DMS79 (cell line): ENCODE data around the gene APOBR.
"Not testable (repeated sequence)": the region's sequence is repeated elsewhere in the genome, so short reads cannot be mapped to it uniquely, and the experiment has no call there.

Source experiments
- DNase-seq: peaks from one replicate; lab custom pipeline; 2025; lab: John Stamatoyannopoulos, UW

APOBR gene, protein sequence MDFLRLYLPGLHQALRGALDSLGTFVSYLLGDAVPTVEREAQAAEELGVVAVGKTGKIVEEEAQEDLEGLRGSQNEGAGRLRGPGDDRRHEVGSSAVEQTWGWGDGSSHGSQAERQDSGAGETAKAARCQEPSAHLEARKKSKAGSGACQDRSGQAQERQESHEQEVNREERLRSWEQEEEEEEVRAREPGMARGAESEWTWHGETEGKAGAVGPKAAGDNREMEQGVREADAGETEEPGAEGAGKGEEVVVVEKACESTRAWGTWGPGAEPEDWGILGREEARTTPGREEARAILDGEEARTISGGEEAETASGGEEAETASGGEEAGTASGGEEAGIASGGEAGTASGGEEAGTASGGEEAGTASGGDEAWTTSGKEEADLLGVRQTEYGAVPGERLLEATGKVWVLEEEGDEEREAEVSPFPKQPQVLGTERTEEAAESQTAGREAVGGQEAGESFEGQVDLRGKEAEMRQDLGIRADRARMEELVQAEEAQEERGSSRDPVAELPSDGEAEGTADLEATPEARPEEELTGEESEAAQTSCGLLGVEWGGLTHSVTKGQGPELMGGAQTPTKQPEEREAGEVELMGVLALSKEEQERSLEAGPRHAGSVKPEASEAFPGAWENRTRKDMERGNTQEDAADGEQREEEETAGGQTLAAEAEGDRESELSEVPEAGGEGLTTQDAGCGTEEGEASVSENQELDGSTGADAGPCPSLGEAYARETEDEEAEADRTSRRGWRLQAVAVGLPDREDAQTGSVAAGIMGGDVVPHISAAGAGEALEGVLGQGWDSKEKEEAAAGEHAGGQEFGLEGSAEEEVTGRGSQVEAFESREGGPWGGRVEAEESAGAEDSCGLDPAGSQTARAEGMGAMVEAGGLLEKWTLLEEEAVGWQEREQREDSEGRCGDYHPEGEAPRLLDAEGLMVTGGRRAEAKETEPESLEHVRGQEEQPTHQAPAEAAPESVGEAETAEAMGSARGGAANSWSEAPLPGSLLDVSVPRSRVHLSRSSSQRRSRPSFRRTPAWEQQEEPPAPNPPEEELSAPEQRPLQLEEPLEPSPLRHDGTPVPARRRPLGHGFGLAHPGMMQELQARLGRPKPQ

DNA sequence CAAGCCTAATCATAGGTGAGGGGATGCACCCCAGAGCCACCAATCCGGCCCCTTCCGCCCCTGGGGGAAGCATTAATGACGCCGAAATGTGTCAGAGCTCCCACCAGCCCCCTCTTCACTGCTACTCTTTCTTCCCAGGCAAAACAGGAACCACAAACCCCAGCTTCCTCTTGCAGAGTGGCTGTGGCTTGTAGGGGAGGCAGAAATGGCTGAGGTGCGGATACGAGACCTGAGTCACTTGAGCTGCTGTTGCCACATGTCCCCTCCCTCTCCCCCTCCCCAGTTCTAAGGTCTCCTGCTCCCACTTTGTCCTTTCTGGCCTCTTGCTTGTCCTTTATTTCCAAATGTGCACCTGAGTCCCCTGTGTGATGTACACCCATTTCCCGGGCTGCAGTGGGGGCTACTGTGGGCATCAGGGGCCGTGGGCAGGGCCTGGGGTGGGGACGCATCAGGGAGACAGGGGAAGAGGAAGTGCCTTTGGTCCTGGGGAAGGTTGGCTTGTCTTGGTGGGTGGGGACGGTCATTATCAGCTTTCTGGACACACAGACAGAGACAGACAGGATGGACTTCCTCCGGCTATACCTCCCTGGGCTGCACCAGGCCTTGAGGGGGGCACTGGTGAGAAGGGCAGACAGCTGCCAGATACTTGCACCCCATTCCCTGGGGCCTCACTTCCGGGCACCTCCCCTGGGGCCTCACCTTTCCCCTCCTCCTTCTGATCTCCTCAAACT lies at the start of gene APOBR:
Gene APOBR, plus strand, starts transcription at position 523 of the 731 bp plus-strand sequence. Its CDS starts 39 bp downstream, at position 562.
- DNase-seq, result no peak

DNA sequence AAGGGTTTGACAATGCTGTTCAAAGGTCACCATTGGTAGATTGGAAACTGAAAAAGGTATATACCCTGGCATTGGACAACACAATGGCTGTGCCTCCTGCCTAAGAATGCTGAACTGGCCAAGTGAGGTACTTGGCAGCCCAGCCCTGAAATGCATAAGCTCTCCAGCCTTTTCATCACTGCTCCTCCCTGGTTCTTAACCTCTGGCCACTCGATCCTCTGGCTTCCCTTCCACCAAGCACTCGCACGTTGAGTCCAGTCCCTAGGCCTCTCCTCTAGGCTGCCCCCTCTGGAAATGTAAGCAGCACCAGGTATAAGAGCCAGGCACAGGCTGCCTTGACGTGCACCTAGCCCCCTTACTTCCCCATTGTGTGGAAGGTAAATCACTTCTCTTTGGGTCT lies 48.1 kb upstream of the APOBR start:
- not testable (repeated sequence) for DNase-seq

DNA sequence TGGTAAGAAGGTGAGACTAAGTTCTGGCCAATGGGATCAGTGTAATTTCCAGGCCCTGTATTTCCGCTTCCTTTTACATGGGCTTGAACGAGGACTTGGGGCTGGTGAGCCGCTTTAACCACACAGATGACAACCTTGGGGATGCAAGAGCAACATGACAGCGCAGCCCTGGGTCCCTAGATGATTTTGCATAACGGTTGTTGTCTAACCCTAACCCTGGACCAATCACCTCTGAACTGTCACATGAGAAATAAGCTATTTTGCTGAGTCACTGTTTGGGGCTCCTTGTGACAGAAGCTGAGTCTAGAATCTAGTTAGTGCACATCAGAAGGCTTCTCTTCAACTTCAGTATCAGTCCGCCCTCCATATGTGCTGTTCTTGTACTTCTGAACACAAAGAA lies 47.4 kb upstream of the APOBR start:
- DNase-seq, result not testable (repeated sequence)

DNA sequence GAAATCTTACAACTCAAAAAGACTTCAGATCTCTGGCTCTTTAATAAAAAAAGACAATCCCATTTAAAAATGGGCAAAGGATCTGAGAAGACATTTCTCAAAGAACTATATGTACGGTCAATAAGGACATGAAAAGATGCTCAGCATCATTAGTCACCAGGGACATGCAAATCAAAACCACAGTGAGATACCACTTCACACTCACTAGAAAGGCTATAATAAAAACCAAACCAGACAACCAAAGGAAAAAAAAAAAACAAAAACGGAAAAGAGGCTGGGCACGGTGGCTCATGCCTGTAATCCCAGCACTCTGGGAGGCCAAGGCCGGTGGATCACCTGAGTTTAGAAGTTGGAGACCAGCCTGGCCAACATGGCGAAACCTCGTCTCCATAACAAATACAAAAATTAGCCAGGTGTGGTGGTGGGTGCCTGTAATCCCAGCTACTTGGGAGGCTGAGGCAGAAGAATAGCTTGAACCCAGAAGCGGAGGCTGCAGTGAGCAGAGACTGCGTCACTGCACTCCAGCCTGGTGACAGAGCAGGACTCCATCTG lies 20.7 kb upstream of the APOBR start:
- DNase-seq, result no peak

DNA sequence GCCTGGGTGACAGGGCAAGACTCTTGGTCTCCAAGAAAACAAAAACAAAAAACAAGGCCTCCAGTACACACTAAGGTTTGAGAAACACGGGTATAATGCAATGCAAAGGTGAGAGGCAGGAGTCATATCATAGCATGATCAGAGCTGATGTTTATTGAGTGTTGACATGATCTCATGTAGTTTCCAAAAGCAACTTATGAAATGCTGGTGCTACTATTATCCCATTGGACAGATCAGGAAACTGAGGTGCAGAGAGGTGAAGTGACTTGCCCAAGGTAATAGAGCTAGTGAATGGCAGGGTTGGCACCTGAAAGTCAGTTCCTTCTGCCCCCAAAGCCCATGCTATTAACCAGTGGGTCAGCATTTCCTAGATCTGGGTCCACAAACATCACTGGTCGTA lies 19.2 kb upstream of the APOBR start:
- no peak for DNase-seq

DNA sequence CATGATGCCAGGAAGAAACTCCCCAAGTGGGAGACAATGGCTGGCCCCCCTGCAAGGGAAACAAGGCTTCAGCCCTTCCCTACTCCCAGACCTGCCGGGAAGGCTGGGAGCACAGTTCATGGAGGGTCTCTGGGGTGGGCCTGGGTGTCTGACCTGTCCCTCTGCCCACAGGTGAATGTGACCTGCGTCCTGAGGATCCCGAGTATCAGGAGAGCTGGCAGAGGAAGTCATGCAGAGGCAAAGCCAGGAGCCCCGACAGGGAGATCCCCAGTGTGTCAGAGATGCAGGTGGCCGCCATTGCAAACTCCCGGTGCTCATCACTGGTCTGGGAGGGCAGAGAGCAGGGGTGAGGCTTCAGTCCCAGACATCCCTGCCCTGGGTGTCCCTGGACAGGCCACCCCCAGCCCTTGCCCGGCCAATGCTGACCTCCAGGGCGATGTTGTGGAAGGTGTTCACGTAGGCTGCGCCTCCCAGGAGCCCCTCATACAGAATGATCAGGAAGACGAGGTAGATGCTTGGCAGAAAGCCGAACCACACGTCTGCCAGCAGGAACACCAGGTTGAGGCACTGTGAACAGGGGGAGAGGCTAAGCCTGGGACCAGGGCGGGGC lies 17.0 kb upstream of the APOBR start:
- DNase-seq, result no peak

DNA sequence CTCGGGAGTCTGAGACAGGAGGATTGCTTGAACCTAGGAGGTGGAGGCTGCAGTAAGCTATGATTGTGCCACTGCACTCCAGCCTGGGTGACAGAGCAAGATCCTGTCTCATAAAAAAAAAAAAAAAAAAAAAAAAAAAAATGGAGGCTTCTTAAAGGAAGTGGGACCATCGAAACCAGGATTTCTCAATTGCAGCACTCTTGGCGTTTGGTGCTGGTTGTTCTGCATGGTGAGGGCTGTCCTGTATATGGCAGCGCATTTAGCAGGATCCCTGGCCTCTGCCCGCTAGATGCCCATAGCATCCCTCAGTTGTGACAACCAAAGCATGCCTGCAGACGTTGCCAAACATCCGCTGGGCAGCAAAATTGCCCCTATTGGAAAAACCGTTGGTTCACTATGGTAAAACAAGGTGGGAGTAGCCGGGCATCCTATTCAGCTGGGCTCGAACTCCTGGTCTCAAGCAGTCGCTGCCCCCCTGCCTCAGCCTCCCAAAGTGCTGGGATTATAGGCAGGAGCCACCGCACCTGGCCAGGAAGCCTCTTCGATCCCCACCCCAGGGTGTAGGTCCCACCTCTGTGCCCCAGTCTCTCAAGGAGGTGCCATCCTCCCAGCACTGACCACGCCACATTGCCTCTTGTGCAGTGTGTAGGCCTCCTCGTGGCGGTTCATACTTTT lies 15.8 kb upstream of the APOBR start:
- DNase-seq, result no peak

DNA sequence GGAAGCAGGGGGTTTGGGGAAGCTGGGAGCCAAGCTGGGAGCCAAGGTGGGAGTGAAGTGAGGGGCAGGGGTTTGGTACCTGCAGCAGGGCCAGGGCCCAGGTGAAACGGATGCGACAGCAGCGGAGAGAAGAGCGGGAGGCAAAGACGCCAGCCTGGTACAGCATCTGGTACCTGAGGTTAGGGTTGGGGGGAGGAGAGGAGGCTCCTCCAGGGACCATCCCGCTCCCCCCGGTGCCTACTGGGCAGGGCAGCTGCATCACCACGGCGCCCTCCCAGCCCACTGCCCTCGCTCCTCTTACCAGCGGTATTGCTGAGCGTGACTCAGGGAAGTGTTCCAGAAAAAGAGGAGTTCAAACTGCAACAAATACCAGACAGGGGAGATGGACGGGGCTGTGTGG lies 12.4 kb upstream of the APOBR start:
- no peak for DNase-seq

DNA sequence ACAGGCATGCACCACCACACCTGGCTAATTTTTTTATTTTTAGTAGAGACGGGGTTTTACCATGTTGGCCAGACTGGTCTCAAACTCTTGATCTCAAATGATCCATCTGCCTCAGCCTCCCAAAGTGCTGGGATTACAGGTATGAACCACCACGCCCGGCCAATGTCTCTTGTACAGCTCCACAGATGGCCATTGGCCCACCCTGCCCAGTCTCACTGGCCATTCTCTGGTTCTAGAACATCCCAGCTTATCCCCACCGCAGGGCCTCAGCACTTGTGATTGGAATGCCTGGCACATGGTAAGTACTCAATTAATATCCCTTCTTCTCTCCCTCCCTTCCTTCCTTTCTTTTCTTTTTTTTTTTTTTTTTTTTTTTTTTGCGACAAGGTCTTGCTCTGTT lies 11.1 kb upstream of the APOBR start:
- not testable (repeated sequence) for DNase-seq

DNA sequence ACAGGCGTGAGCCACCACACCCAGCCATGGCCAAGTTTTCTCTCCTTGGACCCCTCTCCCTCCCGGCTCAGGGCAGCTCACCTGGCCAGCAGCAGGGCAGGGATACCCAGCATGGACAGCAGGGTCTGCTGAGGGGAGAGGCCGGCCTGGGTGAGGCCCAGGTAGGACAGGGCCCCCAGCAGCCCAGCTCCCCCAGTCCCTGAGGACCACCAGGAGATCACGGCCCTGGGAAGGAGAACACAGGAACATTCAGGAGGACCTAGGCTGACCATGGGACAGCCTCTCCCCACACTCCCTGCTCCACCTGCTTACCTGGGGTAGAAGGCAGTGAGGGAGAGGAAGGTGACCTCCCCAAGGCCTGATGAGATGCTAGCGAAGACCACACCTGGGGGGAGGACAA lies 8.2 kb upstream of the APOBR start:
- no peak for DNase-seq

DNA sequence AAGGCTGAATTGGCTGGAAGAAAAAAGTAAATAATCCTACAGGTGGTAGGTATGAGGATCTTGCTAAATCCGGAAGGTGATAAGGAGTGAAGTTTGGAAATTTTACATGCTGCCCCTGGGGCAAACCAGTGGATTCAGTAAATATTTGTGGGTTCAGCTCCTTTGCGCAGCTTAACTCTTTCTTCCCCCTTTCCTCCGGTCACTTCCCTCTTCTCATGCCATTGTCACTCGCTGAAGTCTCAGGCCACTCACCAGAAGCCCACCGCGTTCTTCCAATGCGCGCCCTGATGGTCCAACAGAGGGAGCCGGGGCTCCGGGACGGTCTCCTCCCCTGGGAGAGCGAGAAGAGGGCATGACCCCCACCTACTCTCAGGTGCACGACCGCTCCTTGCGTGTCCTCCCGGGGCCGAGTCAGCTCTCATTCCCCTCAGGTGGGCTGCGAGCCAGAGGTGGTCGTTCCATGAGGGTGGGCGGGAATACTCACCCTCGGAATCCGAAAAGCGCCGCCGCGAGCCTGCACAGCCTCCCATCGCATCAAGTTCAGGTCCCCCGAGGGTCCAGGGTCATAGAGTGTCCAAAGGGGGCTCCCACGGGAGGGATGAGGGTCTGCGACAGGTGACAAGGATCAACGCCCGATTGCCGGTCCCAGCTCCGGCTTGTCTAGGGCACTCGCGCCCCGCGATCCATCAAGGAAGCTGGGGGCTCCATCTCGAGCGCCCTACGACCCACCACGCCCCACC lies 3.0 kb upstream of the APOBR start:
- no peak for DNase-seq

DNA sequence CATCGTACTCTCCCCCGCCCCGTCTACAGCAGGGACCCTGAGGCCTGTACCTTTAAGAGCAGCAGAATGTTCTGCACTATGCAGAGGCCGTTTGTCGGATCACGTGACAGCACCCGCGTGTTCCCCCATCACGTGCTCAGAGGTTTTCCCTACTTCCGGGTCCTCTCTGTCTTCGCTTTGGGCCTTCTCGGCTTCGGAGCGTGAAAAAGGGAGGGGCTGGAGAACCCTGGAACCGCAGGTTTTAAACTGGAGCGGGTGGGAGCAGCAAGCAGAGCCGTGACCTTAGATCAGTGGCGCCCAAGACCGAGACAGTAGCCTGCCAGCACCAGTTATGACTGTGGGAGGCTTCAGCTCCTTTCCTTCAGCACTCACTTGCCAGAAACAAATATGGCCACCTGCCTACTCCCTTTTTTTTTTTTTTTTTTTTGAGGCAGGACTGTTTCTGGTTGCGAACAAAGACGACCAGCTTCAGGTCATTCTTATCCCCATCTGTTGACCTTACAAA lies 2.4 kb upstream of the APOBR start, which contains the start of gene CLN3:
Gene CLN3, minus strand, starts transcription at position 105 of the 505 bp plus-strand sequence. CDS start 315 bp downstream, outside the sequence.
- peak; percentile 94 for DNase-seq

DNA sequence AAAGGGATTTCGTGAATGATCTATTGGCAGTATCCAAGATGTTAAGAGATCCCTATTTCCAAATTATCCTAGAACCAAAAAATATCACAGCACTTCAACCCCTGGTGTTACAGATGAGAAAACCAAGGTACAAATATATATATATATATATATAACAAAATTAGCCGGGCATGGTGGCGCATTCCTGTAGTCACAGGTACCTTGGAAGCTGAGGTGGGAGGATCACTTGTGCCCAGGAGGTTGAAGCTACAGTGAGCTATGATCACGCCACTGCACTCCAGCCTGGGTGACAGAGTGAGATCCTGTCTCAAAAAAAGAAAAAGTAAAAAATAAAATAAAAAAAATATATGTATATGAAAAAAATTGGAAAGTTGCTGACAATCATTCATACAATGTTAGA lies 1.9 kb upstream of the APOBR start:
- no peak for DNase-seq

DNA sequence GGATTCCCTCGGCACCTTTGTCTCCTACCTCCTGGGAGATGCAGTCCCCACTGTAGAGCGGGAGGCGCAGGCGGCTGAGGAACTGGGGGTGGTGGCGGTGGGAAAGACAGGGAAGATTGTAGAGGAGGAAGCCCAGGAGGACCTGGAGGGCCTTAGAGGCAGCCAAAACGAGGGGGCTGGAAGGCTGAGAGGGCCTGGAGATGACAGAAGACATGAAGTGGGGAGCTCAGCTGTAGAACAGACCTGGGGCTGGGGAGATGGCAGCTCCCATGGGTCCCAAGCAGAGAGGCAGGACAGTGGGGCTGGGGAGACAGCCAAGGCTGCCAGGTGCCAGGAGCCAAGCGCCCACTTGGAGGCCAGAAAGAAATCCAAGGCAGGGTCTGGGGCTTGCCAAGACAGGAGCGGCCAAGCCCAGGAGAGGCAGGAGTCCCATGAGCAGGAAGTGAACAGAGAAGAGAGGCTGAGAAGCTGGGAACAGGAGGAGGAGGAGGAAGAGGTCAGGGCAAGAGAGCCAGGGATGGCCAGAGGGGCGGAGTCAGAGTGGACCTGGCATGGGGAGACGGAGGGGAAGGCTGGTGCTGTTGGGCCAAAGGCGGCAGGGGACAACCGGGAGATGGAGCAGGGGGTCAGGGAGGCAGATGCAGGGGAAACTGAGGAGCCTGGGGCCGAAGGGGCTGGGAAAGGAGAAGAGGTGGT lies 803 bp downstream of the APOBR start:
- no peak for DNase-seq

DNA sequence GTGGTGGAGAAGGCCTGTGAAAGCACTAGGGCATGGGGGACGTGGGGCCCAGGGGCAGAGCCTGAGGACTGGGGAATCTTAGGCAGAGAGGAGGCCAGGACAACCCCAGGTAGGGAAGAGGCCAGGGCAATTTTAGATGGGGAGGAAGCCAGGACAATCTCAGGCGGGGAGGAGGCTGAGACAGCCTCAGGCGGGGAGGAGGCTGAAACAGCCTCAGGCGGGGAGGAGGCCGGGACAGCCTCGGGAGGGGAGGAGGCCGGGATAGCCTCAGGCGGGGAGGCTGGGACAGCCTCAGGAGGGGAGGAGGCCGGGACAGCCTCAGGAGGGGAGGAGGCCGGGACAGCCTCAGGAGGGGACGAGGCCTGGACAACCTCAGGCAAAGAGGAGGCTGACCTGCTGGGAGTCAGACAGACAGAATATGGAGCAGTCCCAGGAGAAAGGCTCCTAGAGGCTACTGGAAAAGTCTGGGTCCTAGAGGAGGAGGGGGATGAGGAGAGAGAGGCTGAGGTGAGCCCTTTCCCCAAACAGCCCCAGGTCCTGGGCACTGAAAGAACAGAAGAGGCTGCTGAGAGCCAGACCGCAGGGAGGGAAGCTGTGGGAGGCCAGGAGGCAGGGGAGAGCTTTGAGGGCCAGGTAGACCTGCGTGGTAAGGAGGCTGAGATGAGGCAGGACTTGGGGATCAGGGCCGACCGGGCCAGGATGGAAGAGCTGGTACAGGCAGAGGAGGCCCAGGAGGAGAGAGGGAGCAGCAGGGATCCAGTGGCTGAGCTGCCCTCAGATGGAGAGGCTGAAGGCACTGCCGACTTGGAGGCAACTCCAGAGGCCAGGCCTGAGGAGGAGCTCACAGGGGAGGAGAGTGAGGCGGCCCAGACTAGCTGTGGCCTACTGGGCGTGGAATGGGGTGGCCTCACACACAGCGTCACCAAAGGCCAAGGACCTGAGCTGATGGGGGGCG lies 1.6 kb downstream of the APOBR start:
- no peak for DNase-seq

DNA sequence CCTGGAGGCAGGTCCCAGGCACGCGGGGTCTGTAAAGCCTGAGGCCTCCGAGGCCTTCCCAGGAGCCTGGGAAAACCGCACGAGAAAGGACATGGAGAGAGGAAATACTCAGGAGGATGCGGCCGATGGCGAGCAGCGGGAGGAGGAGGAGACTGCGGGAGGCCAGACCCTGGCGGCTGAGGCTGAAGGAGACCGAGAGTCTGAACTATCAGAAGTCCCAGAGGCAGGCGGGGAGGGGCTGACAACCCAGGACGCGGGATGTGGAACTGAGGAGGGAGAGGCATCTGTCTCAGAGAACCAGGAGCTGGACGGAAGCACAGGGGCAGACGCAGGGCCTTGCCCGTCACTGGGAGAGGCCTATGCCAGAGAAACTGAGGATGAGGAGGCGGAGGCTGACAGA lies 2.4 kb downstream of the APOBR start:
- DNase-seq, result no peak

DNA sequence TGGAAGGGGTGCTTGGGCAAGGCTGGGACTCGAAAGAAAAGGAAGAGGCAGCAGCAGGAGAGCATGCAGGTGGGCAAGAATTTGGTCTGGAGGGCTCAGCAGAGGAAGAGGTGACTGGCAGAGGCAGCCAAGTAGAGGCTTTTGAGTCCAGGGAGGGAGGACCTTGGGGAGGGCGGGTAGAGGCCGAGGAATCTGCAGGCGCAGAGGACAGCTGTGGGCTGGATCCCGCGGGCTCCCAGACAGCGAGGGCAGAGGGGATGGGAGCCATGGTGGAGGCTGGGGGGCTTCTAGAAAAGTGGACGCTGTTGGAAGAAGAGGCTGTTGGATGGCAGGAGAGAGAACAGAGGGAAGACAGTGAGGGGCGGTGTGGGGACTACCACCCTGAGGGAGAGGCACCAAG lies 2.9 kb downstream of the APOBR start:
- no peak for DNase-seq
